PC-3 (cell line): Measurements from ENCODE around the gene MED13L.

Experiments
- EZH2 ChIP-seq: fragments of 300-600 bp; sonication (generic); IDR thresholded peaks from one replicate; pipeline ENCODE4 v1.6.1; 2017; ENCODE audit warnings: antibody characterized with exemption, mild to moderate bottlenecking, low read length; ENCODE audit not compliant: unreplicated experiment
- EZH2phosphoT487 ChIP-seq: fragments of 300-600 bp; sonication (generic); IDR thresholded peaks from 2 replicates; pipeline ENCODE4 v1.6.1; 2018; ENCODE audit warnings: mild to moderate bottlenecking, antibody characterized with exemption, low read length, borderline replicate concordance
- TF ChIP-seq, protein P1 (sequence below): fragments of 300-600 bp; sonication (generic); conservative IDR thresholded peaks from 2 replicates; pipeline ENCODE4 v1.5.1; 2017; ENCODE audit warnings: antibody characterized with exemption, low read depth, mild to moderate bottlenecking, low read length

DNA sequence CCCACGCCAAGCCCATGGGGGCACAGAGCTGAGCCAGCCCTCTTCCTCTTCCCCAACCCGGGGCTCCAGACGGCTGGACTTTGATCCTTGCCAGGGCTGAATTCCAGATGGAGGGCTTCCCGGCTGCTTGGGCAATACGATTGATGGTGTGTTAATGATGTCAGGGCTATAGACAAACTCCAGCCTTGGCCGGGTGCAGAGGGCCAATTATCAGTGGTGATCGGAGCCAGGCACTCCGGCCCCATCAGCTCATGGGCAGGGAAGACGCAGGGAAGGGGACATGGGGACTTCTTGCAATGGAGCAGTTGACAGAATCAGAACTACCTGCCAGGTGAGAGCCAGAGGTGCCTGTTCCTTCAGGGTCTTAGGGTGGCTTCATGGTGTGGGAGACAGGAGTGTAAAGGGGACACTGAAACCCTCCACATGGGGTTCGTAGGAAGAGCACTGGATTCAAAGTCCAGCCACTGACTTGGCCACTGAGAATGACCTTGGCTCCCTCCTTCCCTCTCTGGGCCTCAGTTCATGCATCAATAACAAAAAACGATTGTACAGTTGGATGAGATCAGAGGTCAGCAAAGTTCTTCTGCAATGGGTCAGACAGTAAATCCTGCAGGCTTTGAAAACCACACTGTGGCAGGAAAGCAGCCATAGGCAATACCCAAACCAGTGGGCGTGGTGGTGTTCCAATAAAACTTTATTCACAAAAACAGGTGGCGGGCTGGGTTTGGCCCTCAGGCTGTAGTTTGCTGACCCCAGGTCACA, 333.7 kb downstream of the MED13L start:
- TF ChIP-seq EZH2: no peak
- TF ChIP-seq, protein P1, sequence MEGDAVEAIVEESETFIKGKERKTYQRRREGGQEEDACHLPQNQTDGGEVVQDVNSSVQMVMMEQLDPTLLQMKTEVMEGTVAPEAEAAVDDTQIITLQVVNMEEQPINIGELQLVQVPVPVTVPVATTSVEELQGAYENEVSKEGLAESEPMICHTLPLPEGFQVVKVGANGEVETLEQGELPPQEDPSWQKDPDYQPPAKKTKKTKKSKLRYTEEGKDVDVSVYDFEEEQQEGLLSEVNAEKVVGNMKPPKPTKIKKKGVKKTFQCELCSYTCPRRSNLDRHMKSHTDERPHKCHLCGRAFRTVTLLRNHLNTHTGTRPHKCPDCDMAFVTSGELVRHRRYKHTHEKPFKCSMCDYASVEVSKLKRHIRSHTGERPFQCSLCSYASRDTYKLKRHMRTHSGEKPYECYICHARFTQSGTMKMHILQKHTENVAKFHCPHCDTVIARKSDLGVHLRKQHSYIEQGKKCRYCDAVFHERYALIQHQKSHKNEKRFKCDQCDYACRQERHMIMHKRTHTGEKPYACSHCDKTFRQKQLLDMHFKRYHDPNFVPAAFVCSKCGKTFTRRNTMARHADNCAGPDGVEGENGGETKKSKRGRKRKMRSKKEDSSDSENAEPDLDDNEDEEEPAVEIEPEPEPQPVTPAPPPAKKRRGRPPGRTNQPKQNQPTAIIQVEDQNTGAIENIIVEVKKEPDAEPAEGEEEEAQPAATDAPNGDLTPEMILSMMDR: no peak
- no peak for TF ChIP-seq EZH2phosphoT487
